Measurements from ENCODE around the gene ZMYND8.

DNA sequence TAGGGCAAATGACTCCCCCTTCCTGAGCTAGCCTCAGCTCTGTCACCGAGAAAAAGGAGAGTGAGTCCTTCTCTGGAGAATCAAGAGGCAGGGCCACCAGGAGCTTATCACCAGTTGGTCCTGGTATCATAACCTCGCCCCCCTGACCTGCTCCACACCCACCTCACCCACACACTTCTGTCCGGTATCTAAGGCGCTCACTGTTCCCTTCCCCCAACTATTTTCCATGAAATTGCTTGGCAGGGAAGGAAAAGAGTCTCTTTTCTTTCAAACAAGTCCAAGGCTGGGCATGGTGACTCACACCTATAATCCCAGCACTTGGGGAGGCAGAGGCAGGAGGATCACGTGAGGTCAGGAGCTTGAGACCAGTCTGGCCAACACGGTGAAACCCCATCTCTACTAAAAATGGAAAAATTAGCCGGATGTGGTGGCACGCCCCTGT lies 77.6 kb downstream of the ZMYND8 start:
- TF ChIP-seq, protein P1, sequence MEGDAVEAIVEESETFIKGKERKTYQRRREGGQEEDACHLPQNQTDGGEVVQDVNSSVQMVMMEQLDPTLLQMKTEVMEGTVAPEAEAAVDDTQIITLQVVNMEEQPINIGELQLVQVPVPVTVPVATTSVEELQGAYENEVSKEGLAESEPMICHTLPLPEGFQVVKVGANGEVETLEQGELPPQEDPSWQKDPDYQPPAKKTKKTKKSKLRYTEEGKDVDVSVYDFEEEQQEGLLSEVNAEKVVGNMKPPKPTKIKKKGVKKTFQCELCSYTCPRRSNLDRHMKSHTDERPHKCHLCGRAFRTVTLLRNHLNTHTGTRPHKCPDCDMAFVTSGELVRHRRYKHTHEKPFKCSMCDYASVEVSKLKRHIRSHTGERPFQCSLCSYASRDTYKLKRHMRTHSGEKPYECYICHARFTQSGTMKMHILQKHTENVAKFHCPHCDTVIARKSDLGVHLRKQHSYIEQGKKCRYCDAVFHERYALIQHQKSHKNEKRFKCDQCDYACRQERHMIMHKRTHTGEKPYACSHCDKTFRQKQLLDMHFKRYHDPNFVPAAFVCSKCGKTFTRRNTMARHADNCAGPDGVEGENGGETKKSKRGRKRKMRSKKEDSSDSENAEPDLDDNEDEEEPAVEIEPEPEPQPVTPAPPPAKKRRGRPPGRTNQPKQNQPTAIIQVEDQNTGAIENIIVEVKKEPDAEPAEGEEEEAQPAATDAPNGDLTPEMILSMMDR (conservative IDR thresholded peaks at IDR 0.05), result no peak
- no peak for TF ChIP-seq EZH2 (IDR thresholded peaks at IDR 0.05; ENCODE audit: low read depth)
